ENCODE measurements around the gene MAML3. TPM values are rescaled to one million over a fixed set of nuclear protein-coding genes. Genes with fewer than 3 reads are reported as not detected.

Gene MAML3
- total RNA-seq, 6 experiments from 2014 or later = 1.2 to 1.9 (median 1.6) TPM

DNA sequence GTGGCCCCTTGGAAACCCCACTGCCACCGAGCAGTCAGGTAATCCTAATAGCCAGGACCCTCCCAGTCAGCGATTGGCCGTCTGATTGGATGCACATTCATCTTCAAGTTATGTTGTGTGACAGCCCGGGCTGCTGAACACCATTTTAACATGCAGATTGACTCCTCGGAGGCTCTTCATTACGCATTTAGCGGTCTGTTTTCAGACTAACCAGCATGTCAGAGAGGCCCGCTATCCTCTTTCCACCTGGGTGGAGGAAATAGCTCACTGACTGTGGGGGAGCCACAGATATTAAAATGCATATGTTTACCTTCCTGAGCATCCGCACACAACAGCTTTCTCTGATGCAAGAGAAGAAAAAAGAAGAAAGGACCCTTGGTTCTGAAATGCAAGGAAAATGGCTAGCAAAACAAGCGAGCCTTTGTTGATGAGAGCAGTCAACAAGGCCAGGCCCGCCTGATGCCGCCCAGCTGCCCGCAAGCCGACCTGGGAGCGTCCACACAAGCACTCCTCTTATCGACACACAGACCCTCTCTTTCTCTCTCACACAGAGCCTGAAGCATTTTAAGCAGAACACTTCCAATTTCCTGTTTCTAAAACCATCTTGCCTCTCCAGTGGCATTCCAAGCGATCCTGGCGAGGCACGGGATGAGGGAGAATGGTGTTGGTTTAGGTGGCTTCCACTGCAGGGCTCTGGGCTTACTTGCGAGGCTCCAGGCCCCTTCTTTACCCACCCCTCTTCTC is 370.1 kb downstream of the MAML3 start:
- Mint-ChIP-seq H3K9me3 (no peaks in the 10 kb centered on the region), H3K27ac (no peak overlapping the region), H3K27me3 (ENCODE audit: insufficient read depth) (peaks cover 16% of the 10 kb centered on the region), H3K36me3 (ENCODE audit: low read depth) (no peaks in the 10 kb centered on the region), H3K4me1 (ENCODE audit: low read depth) (no peaks in the 10 kb centered on the region), H3K4me3 (no peak overlapping the region)
- DNase-seq = no peak
- TF ChIP-seq, protein P1, sequence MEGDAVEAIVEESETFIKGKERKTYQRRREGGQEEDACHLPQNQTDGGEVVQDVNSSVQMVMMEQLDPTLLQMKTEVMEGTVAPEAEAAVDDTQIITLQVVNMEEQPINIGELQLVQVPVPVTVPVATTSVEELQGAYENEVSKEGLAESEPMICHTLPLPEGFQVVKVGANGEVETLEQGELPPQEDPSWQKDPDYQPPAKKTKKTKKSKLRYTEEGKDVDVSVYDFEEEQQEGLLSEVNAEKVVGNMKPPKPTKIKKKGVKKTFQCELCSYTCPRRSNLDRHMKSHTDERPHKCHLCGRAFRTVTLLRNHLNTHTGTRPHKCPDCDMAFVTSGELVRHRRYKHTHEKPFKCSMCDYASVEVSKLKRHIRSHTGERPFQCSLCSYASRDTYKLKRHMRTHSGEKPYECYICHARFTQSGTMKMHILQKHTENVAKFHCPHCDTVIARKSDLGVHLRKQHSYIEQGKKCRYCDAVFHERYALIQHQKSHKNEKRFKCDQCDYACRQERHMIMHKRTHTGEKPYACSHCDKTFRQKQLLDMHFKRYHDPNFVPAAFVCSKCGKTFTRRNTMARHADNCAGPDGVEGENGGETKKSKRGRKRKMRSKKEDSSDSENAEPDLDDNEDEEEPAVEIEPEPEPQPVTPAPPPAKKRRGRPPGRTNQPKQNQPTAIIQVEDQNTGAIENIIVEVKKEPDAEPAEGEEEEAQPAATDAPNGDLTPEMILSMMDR (IDR thresholded peaks at IDR 0.05) = no peak

- no peak overlapping the region for H3K4me3 Mint-ChIP-seq
Observed at GRCh38 chr4:139782926-139783522, 371.0 kb downstream of the MAML3 start.

DNA sequence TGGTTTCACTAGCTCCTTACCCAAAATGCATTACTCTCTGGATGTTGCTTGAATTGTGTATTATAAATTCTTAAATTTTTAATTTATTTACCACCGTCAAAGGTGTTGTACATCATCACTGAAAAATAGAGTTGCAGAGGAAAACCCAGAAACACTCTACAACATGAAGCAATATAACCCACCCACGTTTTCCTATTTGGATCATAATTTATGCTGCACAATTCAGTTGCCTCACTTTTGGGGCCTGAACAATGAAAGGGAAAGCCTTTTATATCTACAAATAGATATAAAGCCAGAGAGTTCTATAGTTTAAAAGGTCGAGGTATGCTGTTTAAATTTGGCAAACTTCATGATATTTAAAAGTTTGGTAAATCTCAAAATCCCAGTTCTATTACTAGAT is 372.9 kb downstream of the MAML3 start:
- H3K4me1 Mint-ChIP-seq (ENCODE audit: low read depth) = no peaks in the 10 kb centered on the region
- H3K4me3 Mint-ChIP-seq = no peak overlapping the region
- H3K36me3 Mint-ChIP-seq (ENCODE audit: low read depth) = no peaks in the 10 kb centered on the region
- H3K27ac Mint-ChIP-seq = no peak overlapping the region
- no peaks in the 10 kb centered on the region for H3K9me3 Mint-ChIP-seq
- H3K27me3 Mint-ChIP-seq (ENCODE audit: insufficient read depth) = peaks cover 21% of the 10 kb centered on the region
- DNase-seq = no peak
- TF ChIP-seq, protein P1 (IDR thresholded peaks at IDR 0.05) = no peak

More at GRCh38 chr4:139782926-139783522, 371.0 kb downstream of the MAML3 start:
- no peak overlapping the region for H3K27ac Mint-ChIP-seq
- TF ChIP-seq, protein P1 (IDR thresholded peaks at IDR 0.05) = no peak
- peaks cover 17% of the 10 kb centered on the region for H3K27me3 Mint-ChIP-seq (ENCODE audit: insufficient read depth)
- no peaks in the 10 kb centered on the region for H3K4me1 Mint-ChIP-seq (ENCODE audit: low read depth)
- no peak for DNase-seq
- no peaks in the 10 kb centered on the region for H3K36me3 Mint-ChIP-seq (ENCODE audit: low read depth)
- H3K9me3 Mint-ChIP-seq = no peaks in the 10 kb centered on the region

- Mint-ChIP-seq H3K9me3 (no peaks in the 10 kb centered on the region), H3K4me1 (ENCODE audit: low read depth) (no peaks in the 10 kb centered on the region), H3K27me3 (ENCODE audit: insufficient read depth) (peaks cover 13% of the 10 kb centered on the region), H3K36me3 (ENCODE audit: low read depth) (no peaks in the 10 kb centered on the region), H3K4me3 (no peak overlapping the region), H3K27ac (no peak overlapping the region)
- TF ChIP-seq, protein P1 (IDR thresholded peaks at IDR 0.05) = no peak
- no peak for DNase-seq
Observed at GRCh38 chr4:139779691-139780090, 374.3 kb downstream of the MAML3 start.

DNA sequence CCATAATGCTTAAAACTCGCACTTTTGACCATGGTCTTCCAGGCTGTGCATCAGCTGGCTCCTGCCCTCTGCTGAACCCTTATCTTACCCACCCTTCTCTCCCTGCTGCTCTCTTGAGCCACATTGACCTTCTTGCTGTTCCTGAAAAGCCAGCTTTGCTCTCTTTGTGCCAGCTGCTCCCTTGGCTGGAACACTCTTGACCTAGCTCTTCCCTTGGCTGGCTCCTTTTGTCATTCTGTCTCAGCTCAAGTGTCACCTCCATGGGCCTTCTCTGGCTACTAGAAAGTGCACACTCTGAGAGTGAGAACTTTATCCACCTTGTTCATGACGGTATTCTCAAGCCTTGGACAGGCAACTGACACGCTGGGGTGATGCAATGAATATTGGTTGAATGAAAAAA is 376.2 kb downstream of the MAML3 start:
- Mint-ChIP-seq H3K27me3 (ENCODE audit: insufficient read depth) (peaks cover 12% of the 10 kb centered on the region), H3K36me3 (ENCODE audit: low read depth) (no peaks in the 10 kb centered on the region), H3K9me3 (no peaks in the 10 kb centered on the region), H3K27ac (no peak overlapping the region), H3K4me3 (no peak overlapping the region), H3K4me1 (ENCODE audit: low read depth) (no peaks in the 10 kb centered on the region)
- DNase-seq = no peak
- TF ChIP-seq, protein P1 (IDR thresholded peaks at IDR 0.05) = no peak

Data from HFFc6 (cell line).